Activated B cell treated with CpG ODN at 0.5 μM for 24 hours (primary cell): ENCODE data around the gene GSTP1. TPM values are rescaled to one million over a fixed set of nuclear protein-coding genes. Genes with fewer than 3 reads are reported as not detected.
A peak's percentile ranks its signal among the peaks of the same experiment; 100 is the strongest.
"Not testable (repeated sequence)": the region's sequence is repeated elsewhere in the genome, so short reads cannot be mapped to it uniquely, and the experiment has no call there.

Experiments
- ATAC-seq: fragments of 200-7000 bp; cut with Tn5 transposase; one replicate; pipeline ENCODE4 v1.10.0; 2021; ENCODE audit warnings: low read depth, mild to moderate bottlenecking, moderate library complexity
- CTCF ChIA-PET: fragments of 350-600 bp; sonication (Branson Sonifier 250); formaldehyde crosslinking; loops from one replicate; lab custom pipeline; 2021; ENCODE audit warnings: antibody characterized with exemption; lab: Charles Lee
- POLR2A ChIA-PET: fragments of 350-600 bp; sonication (Branson Sonifier 250); formaldehyde crosslinking; loops from one replicate; lab custom pipeline; 2021; ENCODE audit warnings: antibody characterized with exemption; lab: Charles Lee
- DNase-seq: peaks from one replicate; pipeline ENCODE4 v3.0.0; 2022
- H3K27ac Mint-ChIP-seq: one replicate; pipeline ENCODE4 v1.8.0; 2020; ENCODE audit warnings: mixed read lengths
- H3K27me3 Mint-ChIP-seq: one replicate; pipeline ENCODE4 v1.8.0; 2021; ENCODE audit warnings: mixed read lengths
- H3K36me3 Mint-ChIP-seq: one replicate; pipeline ENCODE4 v1.8.0; 2021; ENCODE audit warnings: low read depth, mixed read lengths
- H3K4me1 Mint-ChIP-seq: one replicate; pipeline ENCODE4 v1.8.0; 2021; ENCODE audit warnings: mixed read lengths
- H3K4me3 Mint-ChIP-seq: one replicate; pipeline ENCODE4 v1.8.0; 2020; ENCODE audit warnings: mild to moderate bottlenecking, mixed read lengths
- H3K9me3 Mint-ChIP-seq: one replicate; pipeline ENCODE4 v1.8.0; 2020; ENCODE audit warnings: mixed read lengths
- CTCF ChIP-seq: fragments of 200-600 bp; IDR thresholded peaks from one replicate; pipeline ENCODE4 v1.8.0; 2022; ENCODE audit warnings: antibody characterized with exemption, mild to moderate bottlenecking
- intact Hi-C: fragments of 100-400 bp; cut with micrococcal nuclease; formaldehyde crosslinking; loops from one replicate; pipeline ENCODE4 v1.15.1; 2024
- total RNA-seq: library from RNA; stranded (reverse); gene quantifications from 2 replicates; pipeline ENCODE4 v1.2.3, GENCODE V29; 2022

GSTP1 gene
- total RNA-seq, 1 donor from 2014 or later: 331 TPM

GRCh38 chr11:67551127-67551526, 32.5 kb upstream of the GSTP1 start:
- H3K36me3 Mint-ChIP-seq: no peaks in the 10 kb centered on the region
- POLR2A ChIA-PET: interaction anchor here (0.6 kb wide), 1 partner anchor 7 kb away, joined by 3 read pairs; no protein-coding TSS in a partner anchor
- H3K27me3 Mint-ChIP-seq: peaks cover 10% of the 10 kb centered on the region
- CTCF ChIA-PET: no interaction called here
- H3K27ac Mint-ChIP-seq: no peak overlapping the region
- intact Hi-C loops: no loop called here
- no peak overlapping the region for H3K4me3 Mint-ChIP-seq
- ATAC-seq (no peak), DNase-seq (no peak)
- peaks cover 20% of the 10 kb centered on the region for H3K9me3 Mint-ChIP-seq
- no peaks in the 10 kb centered on the region for H3K4me1 Mint-ChIP-seq
- TF ChIP-seq CTCF: no peak

- H3K36me3 Mint-ChIP-seq, H3K4me1 Mint-ChIP-seq, H3K27ac Mint-ChIP-seq, DNase-seq, CTCF ChIA-PET, H3K27me3 Mint-ChIP-seq, ATAC-seq, intact Hi-C loops, POLR2A ChIA-PET, H3K4me3 Mint-ChIP-seq: not testable (repeated sequence)
- peaks cover 20% of the 10 kb centered on the region for H3K9me3 Mint-ChIP-seq
These were observed 31.9 kb upstream of the GSTP1 start for GRCh38 chr11:67551697-67552096.

GRCh38 chr11:67556244-67556643, 27.4 kb upstream of the GSTP1 start:
- H3K36me3 Mint-ChIP-seq: no peaks in the 10 kb centered on the region
- TF ChIP-seq CTCF: no peak
- POLR2A ChIA-PET: no interaction called here
- peaks cover 10% of the 10 kb centered on the region for H3K9me3 Mint-ChIP-seq
- DNase-seq (no peak), ATAC-seq (no peak)
- H3K27ac Mint-ChIP-seq: no peak overlapping the region
- H3K27me3 Mint-ChIP-seq: peaks cover 5% of the 10 kb centered on the region
- no peak overlapping the region for H3K4me3 Mint-ChIP-seq
- CTCF ChIA-PET: no interaction called here
- intact Hi-C loops: no loop called here
- peaks cover 11% of the 10 kb centered on the region for H3K4me1 Mint-ChIP-seq

GRCh38 chr11:67558084-67558772, 25.4 kb upstream of the GSTP1 start:
- Mint-ChIP-seq H3K36me3 (no peaks in the 10 kb centered on the region), H3K4me3 (peak overlapping the region; percentile 45)
- CTCF ChIA-PET: no interaction called here

GRCh38 chr11:67561971-67562619, 21.5 kb upstream of the GSTP1 start:
- ChIA-PET POLR2A (interaction anchor here (1.4 to 1.5 kb wide), 2 partner anchors 25 to 52 kb away, joined by 3 to 7 read pairs; no protein-coding TSS in a partner anchor), CTCF (interaction anchor here (1.3 kb wide), 1 partner anchor 97 kb away, joined by 3 read pairs; no protein-coding TSS in a partner anchor)
- ATAC-seq: peak; percentile 62
- no peaks in the 10 kb centered on the region for H3K9me3 Mint-ChIP-seq
- no peak for DNase-seq
- H3K27ac Mint-ChIP-seq: peak overlapping the region; percentile 69
- H3K4me1 Mint-ChIP-seq: peaks cover 27% of the 10 kb centered on the region
- H3K36me3 Mint-ChIP-seq: no peaks in the 10 kb centered on the region
- no peak for TF ChIP-seq CTCF
- H3K27me3 Mint-ChIP-seq: no peaks in the 10 kb centered on the region
- H3K4me3 Mint-ChIP-seq: peak overlapping the region; percentile 57
- intact Hi-C loops: no loop called here

More at GRCh38 chr11:67558084-67558772, 25.4 kb upstream of the GSTP1 start:
- Mint-ChIP-seq H3K4me1 (peaks cover 25% of the 10 kb centered on the region), H3K9me3 (no peaks in the 10 kb centered on the region), H3K27me3 (peaks cover 3% of the 10 kb centered on the region), H3K27ac (peak overlapping the region; percentile 24)
- POLR2A ChIA-PET: interaction anchor here (0.6 to 0.7 kb wide), 2 partner anchors 8 kb away, joined by 3 to 4 read pairs; no protein-coding TSS in a partner anchor
- TF ChIP-seq CTCF: no peak
- DNase-seq: no peak
- intact Hi-C loops: no loop called here
- ATAC-seq: peak; percentile 66
